Cardiac septum (tissue), 1 donor: ENCODE results near the gene GAS6. TPM values are rescaled to one million over a fixed set of nuclear protein-coding genes. Genes with fewer than 3 reads are reported as not detected.

Source experiments
- DNase-seq: peaks from one replicate; pipeline ENCODE4 v3.0.0-alpha.2; 2020; ENCODE audit warnings: low spot score
- intact Hi-C: fragments of 100-400 bp; cut with DNase I; formaldehyde crosslinking; loops from one replicate; pipeline ENCODE4 v1.14.0; 2022
- total RNA-seq: library from RNA; stranded (reverse); fragmentation: NEBNext Ultra II Directional; extraction: Animal tissue kit (Norgen Biotek cat#: 25700); gene quantifications from one replicate; pipeline ENCODE4 v1.2.1, GENCODE V29; 2021
- donor health status: DM: no; HTN: no; CAD: no.

GAS6 gene
- total RNA-seq, 1 donor from 2014 or later = 201 TPM

DNA sequence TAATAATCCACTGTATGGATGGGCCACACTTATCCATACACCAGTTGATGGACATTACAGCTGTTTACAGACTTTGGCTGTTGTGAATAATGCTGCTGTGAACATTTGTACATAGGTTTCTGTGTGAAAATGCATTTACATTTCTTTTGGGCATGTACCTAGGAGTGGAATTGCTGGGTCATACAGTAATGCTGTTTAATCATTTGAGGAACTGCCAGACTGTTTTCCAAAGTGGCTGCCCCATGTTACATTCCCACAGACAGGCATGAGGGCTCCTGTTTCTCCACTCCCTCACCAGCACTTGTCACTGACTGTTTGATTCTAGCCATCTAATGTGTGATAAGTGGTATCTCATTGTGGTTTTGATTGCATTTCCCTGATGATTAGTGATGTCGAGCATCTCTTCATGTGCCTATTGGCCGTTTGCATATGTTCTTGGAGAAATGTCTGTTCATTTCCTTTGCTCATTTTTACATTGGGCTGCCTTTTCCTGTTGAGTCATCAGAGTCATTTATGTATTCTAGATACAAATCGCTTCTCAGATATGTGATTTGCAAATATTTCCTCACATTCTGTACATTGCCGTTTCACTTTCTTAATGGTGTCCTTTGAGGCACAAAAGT, 92.1 kb downstream of the GAS6 start:
- DNase-seq = no peak
- intact Hi-C loops = no loop called here

- no peak for DNase-seq
- intact Hi-C loops = no loop called here
Observed at GRCh38 chr13:113770937-113771336, 92.9 kb downstream of the GAS6 start.

Other genes starting within 250 kb of the GAS6 start
- gene ATP4B, start 205.9 kb downstream of the GAS6 start, total RNA-seq = not detected
- gene GRK1, start 196.9 kb downstream of the GAS6 start, total RNA-seq = 0.48 TPM
- 10.7 TPM for gene TMEM255B, start 104.8 kb downstream of the GAS6 start, total RNA-seq
- gene C13orf46, start 110.0 kb upstream of the GAS6 start, total RNA-seq = 0.40 TPM